Right kidney (tissue), 1 donor: Measurements from ENCODE around the gene SYCE3.
A peak's percentile ranks its signal among the peaks of the same experiment; 100 is the strongest.

Source experiments
- DNase-seq: peaks from one replicate; pipeline ENCODE4 v3.0.0-alpha.2; 2016

SYCE3 gene

DNA sequence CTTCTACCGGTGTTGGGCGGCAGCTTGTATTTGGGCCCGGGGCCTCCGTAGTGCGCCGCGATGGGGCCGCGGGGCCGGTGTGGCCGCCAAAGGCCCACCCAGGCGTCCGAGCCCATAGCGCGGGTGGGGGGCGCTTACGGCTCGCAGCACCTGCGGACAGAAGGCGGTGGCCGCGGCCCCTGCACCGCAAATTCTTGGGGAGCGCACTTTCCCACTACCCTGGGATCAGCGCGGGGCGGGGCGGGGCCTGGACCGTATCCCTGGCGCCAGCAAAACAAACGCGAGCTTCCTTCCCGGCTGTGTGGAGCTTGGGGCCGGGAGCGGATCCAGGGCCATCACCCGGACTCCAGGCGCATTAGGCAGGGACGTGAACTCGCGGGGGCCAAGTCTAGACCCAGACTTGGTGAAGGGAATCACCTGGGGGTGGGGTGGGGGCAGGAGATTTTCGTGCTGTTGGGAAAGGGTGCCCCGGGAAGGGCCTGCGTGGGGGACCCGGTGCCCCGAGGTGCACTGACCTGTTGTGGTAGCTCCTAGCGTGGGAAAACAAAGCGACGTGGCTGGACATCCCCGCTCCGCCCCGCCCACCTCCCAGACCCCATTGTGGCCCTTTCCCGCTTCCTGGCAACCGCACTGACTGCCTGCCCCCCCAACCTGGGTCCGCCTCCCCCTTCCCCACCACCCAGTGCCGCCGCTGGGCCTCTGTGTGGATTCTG lies 30.6 kb downstream of the SYCE3 start:
- peak; percentile 56 for DNase-seq

DNA sequence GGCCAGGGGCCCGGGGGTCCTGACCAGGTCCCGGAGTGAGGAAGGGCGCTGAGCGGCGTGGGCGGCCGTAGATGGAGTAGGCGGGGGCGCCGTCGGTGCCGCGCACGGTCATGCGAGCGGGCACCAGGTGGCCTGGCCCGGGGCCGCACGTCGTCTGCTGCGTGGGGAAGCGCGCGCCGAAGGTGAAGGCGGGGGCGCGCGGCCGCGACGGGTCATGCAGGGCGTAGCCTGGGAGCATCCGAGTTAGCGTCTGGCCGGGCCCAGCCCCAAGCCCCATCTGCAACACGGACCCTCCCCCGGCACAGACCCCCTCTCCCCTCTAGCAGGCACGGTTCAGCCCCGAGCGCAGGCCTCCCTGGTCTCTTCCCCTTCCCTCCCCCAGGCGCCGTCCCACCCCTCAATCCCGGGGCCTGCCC lies 31.2 kb downstream of the SYCE3 start:
- DNase-seq: no peak

DNA sequence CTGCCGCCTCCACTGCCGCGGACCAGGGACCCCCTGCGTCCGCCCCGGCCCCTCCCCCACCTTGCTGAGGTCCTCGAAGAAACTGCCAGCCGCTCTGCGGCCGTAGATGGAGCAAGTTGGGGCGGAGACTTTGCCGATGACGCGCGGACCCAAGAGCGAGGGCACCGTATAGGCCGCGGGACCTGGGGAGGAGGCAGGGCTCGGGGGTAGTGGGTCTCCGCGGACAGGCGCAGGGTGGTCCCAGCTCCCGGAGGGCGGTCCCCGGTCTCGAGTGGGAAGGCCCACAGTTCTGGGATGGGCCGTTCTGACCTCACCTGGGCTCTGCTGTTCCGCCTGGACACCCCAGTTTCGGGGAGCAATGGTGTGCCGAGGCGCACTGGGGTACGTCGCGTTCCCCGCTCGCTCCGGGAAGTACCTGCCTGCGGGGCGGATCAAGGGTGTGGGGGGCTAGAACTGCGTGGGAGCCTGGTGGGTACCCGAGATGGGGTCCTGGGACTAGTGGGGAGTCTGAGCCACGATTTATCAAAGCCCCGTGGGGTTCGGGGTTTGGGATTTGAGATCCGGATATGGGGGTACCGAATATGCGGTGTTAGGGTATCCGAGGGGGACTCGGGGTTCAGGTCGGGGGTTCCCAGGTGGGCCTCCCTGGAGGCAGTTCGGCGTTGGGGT lies 31.7 kb downstream of the SYCE3 start:
- peak; percentile 46 for DNase-seq

DNA sequence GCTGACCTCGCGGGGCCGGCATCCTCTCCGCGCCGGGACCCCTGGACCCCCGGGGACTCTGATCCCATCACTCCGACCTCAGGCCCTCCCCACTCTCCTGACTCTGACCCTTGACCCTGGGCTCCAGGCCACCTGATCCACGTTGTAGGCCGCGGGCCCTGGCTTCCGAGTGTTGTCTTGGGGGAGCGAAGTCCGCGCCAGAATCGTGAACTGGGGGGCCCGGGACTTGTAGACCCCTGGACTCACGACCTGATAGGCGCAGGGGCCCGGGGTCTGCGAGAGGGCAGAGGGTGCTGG lies 32.2 kb downstream of the SYCE3 start:
- no peak for DNase-seq

DNA sequence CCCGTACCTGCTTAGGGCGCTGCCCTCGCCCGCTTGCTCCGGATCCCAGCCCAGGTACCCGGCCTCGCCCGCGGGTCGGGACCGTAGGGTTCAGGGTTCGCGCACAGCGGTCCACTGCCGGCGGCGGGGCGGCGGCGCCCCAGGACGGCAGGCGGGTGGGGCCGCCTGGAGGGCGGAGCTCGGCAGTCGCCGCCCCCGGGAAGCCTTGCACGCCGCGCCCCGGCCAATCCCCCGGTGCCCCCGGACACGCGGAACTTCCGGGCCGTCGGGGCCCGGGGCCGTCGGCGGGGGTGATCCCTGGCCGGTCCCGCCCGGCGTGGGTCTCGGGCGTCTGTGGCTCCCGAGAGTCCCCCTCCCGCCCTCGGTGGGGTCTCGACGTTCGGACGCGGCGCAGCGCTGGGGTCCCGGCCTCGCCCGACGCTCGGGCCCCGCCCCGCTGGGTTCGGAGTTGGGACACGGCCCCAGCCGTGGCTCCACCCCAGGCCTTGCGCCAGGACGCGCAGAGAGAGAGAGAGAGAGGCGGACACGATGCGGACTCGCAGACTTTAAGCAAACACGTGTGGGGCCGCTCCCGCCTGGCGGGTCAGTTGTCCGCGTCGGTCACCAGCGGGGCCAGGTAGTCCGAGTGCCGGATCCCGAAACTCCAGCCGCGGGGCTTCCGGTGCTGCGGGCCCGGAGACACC lies 32.7 kb downstream of the SYCE3 start, which contains the start of gene TYMP:
Gene TYMP, minus strand, starts transcription at position 116 of the 683 bp plus-strand sequence. CDS start 303 bp downstream, outside the sequence.
- DNase-seq: peak; percentile 64

DNA sequence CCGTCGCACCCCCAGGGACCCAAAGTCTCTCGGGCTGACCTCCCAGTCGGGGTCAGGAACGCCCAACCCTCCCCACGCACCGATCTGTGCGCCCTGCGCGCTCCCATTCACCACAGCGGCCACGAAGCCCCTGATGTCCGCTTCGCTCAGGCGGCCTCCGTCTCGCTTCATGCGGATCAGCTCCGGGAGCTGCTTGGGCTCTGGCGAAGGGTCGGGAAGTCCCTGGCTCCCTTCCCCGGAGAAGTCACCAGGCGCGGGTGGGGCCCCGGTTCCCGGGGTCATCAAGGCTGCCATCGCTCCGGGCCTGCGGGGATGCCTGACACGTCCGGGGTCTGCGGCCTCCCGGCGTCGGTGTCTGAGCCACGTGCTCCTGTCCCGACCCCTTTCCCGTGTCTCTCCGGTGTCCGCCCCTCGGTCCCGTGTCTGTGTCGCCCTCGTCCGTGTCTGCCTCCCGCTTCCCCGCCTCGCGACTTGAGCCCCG lies 33.3 kb downstream of the SYCE3 start:
- DNase-seq: peak; percentile 61

DNA sequence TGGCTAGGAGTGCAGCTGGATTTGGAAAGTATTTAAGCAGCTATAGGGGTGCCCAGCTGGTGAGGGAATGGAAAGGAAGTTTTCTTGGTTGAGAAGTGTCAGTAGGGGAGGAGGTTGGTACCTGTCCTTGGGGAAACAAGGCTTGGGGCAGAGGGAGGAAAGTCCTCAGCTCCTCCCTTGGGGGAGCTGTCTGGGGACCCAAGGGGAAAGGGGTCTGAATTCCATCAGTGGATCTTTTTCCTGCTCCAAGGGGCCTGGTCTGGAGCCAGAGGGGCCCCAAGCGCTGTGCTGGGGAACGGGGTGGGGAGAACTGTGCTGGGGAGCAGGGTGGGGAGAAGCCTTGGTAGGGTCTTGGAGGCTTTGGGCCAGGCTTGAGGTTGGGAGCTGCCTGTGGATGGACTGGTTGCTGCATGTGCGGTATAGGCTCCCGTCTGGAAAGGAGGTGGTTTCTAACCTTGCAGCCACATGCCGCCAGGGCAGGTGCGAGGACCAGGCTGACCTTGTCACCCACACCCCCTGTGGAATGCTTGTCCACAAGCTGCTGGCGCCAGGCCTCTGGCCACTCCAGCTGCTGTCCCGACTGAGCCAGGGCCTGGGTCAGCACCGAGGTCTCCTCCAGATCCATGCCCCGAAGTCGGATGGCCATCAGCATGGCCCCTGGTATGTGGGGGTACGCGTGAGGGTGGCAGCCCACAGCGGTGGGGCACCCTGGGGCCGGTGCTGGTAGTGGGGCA lies 33.9 kb downstream of the SYCE3 start:
- no peak for DNase-seq

DNA sequence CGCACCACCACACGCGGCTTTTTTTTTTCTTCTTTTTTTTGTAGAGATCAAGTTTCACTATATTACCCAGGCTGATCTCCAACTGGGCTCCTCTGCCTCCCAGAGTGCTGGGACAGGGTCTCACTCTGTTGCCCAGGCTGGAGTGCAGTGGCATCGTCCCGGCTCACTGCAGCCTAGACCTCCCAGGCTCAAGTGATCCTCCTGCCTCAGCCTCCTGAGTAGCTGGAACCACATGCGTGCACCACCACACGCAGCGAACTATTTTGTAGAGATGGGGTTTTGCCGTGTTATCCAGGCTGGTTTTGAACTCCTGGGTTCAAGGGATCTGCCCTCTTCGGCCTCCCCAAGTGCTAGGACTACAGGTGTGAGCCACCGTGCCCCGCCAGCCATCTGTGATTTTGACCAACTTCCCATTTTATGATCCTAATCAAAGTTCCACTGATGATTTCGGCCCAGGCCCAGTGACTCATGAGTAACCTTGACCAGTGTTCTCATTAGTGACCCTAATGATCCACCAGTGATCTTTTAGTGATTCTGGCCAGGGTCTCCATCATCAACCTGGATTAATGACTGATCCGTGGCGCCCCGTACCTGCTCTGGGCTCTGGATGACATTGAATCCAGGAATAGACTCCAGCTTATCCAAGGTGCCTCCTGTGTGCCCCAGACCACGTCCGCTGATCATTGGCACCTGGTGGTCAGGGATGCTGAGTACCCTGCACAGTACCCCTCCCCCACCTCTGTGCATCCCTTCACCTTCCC lies 34.6 kb downstream of the SYCE3 start:
- DNase-seq: no peak

DNA sequence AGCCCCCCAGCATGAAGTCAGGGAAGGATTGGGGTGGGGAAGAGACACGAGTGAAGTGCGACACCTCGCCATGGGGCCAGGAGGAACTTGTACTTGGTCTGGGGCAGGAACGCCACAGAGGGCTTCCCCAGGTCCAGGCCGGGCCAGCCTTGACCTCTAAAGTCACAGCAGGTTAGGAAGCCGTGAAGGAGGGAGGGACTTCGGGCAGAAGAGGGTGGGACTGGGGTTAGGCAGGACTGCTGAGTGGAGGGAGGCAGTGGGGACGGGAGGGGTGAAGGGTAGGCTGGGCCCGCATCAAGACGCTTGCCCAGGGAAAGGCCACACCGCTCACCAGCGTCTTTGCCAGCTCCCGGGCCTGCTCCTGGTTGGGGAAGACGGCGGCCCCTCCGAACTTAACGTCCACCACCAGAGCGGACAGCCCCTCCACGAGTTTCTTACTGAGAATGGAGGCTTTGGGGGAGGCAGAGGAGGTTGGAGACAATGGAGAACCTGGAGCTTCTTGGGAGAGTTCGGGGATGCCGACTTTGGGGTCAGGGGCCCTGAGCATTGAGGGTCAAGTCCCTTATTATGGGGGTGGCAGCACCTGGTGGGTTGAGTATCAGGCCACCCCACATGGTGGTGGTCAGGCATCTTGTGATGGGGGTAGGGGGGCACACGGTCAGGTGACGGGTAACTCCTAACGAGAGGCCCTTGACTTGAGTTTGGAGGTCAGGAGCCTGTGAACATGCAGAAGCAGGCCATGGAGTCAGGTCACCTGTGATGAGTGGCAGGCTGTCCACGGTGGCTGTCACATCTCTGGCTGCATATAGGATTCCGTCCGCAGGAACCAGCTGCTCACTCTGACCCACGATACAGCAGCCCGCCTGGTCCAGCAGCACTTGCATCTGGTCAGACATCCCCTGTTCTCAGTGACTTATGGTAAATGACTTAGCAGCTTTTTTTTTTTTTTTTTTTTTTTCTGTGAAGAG lies 35.6 kb downstream of the SYCE3 start:
- DNase-seq: peak; percentile 51

DNA sequence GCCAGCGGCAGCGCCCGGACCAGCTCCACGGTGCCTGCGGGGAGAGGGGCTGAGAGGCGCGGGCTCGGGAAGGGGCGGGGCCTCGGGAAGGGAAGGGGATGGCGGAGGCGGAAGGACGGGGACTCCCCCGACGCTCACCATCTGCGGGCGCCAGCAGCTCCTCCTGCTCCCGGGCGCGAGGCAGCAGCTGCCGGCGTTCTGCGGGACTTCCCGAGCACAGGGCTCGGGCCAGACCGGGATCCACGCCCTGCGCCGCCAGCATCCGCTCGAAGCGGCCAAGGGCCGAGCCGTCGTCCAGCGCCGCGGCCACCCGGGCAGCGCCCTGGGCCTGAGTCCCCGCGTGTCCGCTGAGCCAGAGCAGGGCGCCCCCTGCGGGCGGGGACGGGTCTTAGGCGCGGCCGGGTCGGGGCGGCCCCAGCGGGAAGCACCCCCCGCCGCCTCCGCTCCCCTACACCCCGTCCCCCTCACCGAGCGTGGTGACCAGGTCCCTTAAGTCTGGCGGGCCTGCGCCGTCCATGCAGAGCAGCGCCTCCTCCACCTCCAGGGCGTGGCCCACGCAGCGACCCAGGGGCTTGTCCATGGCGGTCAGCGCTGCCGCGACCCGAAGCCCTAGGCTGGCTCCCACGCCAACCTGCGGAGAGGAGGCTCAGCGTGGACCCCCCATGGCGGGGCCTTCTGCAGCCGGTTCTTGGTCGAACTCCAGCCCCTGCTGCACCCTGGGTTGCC lies 36.4 kb downstream of the SYCE3 start:
- peak; percentile 91 for DNase-seq

DNA sequence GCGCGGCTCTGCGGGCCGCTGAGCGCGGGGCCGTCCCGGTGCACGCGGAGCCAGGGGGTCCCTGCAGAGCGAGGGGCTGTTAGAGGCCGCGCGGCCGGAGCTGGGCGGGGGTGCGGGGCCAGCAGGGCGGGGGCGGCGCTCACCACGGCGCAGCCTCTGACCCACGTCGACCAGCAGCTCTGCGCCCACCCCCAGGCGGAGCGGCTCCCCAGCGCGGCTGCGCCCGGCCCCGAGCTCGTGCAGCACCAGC lies 36.9 kb downstream of the SYCE3 start:
- no peak for DNase-seq

DNA sequence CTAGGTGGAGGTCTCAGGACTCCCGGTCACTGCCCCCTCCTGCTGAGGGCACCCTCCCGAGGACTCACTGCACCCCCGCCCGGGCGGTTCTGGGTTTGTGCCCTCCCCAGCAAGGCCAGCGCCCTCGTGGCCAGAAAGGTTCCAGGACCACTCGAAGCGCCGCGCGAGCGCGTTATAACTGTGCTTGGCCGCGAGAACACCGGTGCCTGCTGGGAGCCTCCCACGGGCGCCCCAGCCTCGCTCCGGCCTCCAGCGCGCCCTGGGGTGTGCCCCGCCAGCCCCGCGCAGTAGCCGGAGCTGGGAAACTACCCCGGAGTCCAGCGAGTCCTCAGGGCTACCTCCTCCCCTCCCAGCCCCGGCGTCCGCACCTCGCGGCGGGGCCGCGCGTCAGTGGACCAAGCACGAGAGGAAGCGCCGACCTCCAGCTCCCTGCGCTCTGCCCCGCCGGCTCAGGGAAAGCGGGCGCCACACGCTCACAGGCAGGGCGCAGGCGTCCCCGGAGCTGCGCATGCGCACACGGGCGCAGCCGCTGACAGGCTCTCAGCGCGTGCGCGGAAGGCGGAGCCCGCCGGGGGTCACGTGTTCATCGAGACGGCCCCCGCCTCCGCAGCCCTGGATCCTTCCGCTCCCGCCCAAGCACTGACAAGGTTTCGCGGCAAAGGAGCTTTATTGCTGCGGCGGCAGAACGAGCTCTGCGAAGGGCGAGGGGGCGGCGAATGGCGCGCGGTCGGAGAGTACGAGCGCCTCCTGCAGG lies 37.4 kb downstream of the SYCE3 start, which contains the start of gene SCO2:
Gene SCO2, minus strand, starts transcription at position 495 of the 754 bp plus-strand sequence. CDS start 1,187 bp downstream, outside the sequence.
- peak; percentile 97 for DNase-seq

DNA sequence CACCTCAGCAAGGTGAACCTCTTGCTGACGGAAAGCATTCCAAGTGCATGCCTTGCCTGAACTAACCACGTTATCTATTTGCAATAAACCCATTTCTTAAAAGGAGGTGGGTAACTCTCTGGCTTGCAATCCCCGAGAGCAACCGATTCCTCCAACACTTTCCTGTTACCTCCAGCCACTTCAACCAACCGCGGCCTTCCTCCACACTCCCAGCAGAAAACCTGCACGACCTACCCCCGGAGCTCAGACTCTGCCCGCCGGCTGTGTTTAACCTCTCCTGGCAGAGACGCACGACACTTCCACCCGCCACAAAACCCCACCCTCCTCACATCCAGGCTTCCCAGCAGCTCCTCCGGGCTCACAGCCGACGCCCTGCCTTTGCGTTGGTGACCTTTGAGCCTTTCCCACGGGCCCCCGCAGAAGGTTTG lies 38.0 kb downstream of the SYCE3 start:
- peak; percentile 12 for DNase-seq

DNA sequence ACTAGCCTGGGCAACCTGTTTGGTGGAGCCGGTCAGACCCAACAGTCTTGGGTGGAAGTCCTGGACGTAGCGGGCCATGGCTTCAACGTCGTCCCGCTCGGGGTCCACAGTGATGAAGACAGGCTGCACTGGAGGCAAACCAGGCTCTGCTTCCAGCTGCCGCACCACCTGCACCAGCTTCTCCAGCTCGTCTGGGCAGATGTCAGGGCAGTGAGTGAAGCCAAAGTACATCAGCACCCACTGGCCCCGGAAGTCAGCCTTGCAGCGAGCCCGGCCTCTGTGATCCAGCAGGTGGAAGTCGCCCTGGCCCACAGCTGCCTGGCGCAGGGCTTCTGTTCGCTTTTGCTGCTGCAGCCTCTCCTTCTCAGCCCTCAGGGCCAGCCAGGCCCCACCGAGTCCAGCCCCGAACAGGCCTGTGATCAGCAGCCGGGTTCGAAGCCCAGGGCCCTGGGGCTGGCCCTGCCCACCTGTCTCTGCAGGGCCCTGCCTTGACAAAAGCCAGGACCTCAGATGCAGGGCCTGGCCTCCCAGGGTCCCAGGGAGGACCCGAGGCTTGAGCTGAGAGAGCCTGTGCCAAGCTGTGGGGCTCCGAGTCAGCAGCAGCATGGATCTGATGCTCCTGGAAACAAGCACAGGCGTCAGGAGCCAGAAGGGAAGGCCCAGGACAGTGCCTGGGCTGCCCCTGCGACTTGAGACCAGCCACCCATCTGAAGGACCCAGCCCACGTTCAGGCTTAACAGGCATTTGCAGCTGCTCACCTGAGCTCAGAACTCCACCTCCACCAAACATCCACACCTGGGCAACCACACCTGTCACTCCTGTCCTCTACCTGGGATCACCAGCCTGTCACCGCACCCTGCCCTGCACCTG lies 38.7 kb downstream of the SYCE3 start:
- no peak for DNase-seq

DNA sequence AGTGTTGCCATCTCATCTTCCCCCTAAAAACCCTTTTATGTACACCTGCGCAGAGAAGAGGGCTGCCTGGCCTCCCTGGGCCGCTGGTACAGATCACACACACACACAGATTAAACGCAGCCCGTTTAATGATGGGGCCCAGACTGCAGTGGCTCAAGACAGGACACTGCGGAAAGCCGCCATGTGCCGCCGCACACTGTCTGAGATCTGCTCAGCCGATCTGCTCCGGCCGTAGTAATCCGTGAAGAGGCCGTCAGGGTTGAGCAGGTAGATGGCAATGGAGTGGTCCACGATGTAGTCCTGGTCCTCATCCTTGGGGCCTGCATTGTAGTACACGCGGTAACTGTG lies 39.3 kb downstream of the SYCE3 start:
- DNase-seq: no peak

DNA sequence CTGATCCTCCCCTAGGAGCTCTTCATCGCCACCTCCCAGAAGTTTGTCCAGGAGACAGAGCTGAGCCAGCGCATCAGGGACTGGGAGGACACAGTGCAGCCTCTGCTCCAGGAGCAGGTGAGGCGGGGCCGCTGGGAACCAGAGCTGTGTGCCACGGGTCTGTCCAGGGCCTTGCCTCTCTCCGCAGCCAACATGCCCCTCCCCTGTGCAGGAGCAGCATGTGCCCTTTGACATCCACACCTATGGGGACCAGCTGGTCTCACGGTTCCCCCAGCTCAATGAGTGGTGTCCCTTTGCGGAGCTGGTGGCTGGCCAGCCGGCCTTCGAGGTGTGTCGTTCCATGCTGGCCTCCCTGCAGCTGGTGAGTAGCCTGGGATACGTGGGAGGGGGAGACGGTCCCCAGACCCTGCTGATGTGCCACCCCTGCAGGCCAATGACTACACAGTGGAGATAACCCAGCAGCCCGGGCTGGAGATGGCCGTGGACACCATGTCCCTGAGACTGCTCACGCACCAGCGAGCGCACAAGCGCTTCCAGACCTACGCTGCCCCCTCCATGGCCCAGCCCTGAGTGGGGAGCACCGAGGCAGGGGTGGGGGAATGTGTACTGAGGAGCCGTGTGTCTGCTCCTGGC lies 39.8 kb downstream of the SYCE3 start:
- no peak for DNase-seq

DNA sequence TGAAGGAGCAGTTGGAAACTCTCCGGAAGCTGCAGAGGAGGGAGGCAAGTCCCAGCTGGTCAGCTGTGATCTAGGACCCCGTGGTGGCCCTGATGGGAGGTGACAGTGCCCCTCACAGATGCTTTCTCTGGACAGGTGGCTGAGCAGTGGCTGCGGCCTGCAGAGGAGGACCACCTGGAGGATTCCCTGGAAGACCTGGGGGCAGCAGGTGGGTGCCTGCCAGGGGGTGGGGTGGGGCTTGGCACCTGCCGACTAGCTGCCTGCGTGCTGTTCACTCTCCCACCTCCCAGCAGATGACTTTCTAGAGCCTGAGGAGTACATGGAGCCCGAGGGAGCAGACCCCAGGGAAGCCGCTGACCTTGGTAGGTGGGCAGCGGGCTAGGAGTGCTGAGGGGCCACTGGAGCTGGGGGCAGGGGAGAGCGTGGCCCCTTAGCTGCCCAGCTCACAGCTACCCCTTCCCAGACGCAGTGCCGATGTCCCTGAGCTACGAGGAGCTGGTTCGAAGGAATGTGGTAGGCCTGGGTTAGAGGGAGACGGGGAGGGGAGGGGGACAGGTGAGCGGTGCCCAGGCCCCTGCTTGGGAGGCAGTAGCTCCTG lies 40.4 kb downstream of the SYCE3 start:
- no peak for DNase-seq

DNA sequence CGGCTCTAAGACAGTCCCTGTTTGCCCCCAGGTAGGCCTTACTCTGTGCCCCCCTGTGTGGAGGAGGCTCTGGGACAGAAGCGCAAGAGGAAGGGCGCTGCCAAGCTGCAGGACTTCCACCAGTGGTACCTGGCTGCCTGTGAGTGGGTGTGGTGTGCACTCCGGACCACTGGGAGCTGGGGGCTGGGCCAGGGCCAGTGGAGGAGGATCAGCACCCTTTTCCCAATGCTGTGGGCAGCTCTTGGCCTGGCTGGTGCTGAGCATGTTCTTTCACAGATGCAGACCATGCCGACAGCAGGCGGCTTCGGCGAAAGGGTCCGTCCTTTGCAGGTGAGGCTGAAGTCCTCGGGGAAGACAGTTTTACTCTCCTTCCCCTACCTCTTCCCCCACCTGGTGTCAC lies 41.0 kb downstream of the SYCE3 start:
- no peak for DNase-seq
